Stimulated activated CD8-positive, alpha-beta memory T cell treated with anti-CD3 and anti-CD28 coated beads, Interleukin-2, amount 100 ng/mL, for 48 hours (primary cell): Measurements from ENCODE around the gene STX19.
"Not testable (repeated sequence)": the region's sequence is repeated elsewhere in the genome, so short reads cannot be mapped to it uniquely, and the experiment has no call there.

Experiments used
- DNase-seq, 2 donors: peaks; one replicate each; pipeline ENCODE4 v3.0.0-alpha.2; 2020; ENCODE audit warnings: low read depth in 2 of 2

The STX19 gene

DNA sequence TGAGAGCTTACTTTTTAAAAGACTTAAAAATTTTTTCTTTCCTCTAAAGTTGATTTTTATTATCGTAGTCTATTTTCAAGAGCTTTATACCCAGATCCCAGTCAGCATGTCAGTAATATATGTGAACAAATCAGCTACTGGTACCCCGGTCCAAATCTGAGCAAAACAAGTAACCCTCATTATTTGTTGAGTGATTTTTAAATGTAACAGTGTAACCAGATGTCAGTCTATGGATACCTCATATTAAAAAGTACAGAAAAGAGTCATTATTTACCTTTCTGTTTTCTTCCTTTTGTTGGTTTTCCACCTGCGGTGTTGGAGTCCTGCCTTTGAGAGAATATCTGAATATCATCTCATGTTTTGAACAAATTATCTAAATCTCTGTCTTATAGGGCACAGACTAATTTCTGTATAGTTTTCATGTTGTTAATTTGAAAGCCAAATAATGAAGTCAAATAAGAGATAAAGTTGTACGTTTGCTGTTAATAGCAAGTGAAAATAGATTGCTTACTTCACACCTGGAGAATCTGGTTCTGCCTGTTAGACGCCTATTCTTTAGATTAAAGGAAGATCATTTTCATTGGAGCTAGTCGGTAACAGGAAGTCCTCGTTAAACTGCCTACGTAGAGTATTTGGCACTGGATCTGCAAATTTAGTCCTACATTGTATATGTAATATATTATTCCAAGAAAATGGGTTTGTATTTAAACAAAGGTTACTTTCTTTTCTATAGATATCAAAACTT lies at the start of gene STX19:
Gene STX19, minus strand, starts transcription at position 505 of the 745 bp plus-strand sequence. CDS start 13,328 bp downstream, outside the sequence.
- no peak for DNase-seq

- no peak for DNase-seq
These were observed 47.7 kb upstream of the STX19 start for GRCh38 chr3:94076055-94076454.

GRCh38 chr3:94071713-94072284 lies 43.4 kb upstream of the STX19 start:
- DNase-seq, result no peak

GRCh38 chr3:94070341-94070911 lies 42.0 kb upstream of the STX19 start:
- no peak for DNase-seq

DNA sequence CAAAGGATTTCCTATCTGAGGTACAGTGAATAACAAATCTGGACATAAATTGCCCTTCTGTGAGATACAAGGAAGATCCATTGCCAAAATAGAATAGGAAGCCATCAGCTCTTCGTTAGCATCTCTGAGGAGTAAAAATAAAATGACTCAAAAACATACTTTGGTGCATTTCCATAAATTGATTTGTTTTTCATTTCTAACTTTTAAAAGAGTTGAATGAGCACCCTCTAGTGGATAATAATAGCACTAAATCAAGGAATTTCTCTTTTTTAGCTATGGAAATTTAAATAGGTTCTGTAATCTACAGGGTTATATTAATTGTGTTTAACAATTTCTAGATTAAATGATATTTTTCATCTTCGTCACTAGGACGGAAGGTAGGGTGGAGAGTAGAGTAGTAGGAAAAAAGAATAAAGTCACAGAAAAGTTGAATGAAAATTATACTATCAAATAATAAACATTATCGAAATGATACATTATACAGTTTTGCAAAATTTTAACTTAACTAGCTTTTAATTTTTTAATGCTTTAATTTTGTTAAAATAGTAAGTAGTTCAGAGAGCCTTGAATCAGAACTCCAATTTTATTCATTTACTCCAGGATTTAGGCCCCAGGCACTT lies 40.9 kb upstream of the STX19 start:
- no peak for DNase-seq

- no peak for DNase-seq
These were observed 38.4 kb upstream of the STX19 start for GRCh38 chr3:94066506-94067500.

- no peak for DNase-seq
These were observed 37.6 kb upstream of the STX19 start for GRCh38 chr3:94065819-94066480.

DNA sequence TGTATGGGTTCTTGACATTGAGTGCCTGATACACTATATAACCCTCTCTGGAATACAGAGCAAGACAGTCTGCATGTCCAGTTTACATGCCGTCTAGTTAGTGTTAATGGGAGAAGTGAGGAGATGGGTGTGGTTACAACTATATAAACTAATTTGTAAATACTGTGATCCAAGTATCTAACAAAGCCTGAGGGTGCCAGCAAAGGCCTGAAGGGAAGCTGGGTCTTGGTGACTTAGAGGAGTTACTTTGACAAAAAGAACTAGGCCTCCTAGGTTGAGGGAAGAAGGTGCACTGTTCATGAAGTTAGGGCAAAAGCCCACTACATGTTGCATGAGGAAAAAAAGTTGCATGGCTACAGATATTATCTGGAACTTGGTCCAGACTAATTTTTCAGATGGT lies 36.7 kb upstream of the STX19 start:
- no peak for DNase-seq

GRCh38 chr3:94064243-94064860 lies 36.0 kb upstream of the STX19 start:
- no peak for DNase-seq

- no peak for DNase-seq
These were observed 35.2 kb upstream of the STX19 start for GRCh38 chr3:94063496-94064119.

- DNase-seq, result peak; percentile 65 to 68
These were observed 34.4 kb upstream of the STX19 start, which contains the start of the genes DHFR2 and NSUN3 for GRCh38 chr3:94062513-94063404. DHFR2 (minus strand) TSS chr3:94062916; CDS start chr3:94061511, 1,405 bp downstream. NSUN3 (plus strand) TSS chr3:94063061; CDS start chr3:94063127, 66 bp downstream.

GRCh38 chr3:94061297-94061696 lies 32.9 kb upstream of the STX19 start:
- DNase-seq, result no peak

DNA sequence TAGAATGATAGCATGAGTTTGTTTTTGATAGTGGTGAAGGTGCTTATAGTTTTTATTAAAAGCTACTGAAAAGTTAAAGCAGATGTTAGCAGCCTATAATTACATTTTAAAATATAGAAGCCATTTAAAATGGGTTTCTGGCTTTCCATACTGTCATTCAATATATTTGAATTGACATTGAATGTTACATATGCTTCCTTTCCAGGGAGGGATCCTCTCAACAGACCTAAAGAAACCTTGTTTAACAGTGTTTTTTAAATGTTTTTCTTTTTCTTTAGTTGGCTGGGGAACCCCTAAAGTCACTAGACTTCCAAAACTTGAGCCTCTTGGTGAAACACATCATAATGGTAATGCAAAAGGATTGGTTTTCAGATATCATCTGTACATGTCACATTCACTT lies 22.1 kb upstream of the STX19 start:
- no peak for DNase-seq

DNA sequence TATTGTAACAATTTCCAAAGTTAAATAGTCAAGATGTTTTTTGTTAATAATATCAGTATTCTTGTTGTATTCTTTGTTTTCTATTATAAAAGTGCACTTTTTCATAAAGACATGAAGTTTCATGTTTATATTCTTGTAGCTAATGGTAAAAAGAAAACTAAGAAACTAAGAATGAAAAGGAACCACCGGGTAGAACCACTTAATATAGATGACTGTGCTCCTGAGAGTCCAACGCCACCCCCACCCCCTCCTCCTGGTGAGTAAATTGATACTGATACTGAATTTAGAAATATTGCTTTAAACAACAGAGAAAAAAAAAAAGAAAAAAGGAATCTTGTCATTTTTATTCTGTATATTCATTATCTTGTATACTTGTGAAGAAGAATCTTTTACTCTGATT lies 20.9 kb upstream of the STX19 start:
- no peak for DNase-seq

DNA sequence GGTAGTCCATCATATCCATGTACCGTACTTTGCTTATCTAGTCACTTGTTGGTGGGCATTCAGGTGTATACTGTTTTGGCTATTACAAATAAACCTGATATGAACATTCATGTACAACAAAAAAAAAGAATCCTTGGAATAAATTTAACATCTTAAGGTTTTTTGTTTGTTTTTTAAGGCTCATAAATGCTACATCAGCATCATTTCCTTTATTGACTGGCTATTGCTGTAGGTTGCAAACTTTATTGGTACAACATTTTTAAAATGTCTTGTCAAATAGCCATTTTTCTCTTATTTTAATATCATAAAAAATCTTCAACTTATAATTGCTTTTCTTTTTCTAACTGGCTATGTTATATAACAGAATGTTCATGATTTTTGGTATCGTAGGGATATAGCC lies 18.1 kb upstream of the STX19 start:
- DNase-seq, result no peak

DNA sequence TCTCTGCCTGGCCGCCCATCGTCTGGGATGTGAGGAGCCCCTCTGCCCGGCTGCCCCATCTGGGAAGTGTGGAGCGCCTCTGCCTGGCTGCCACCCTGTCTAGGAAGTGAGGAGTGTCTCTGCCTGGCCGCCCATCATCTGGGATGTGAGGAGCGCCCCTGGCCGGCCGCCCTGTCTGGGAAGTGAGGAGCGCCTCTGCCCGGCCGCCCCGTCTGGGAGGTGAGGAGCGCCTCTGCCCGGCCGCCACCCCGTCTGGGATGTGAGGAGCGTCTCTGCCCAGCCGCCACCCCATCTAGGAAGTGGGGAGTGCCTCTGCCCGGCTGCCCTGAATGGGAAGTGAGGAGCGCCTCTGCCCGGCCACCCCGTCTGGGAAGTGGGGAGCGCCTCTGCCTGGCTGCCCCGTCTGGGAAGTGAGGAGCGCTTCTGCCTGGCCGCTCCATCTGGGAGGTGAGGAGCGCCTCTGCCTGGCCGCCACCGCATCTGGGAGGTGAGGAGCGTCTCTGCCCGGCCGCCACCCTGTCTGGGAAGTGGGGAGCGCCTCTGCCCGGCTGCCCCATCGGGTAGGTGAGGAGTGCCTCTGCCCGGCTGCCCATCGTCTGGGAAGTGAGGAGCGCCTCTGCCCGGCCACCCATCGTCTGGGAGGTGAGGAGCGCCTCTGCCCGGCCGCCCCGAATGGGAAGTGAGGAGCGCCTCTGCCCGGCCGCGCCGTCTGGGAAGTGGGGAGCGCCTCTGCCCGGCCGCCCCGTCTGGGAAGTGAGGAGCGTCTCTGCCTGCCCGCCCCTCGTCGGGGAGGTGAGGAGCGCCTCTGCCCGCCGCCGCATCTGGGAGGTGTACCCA lies 15.9 kb upstream of the STX19 start:
- not testable (repeated sequence) for DNase-seq

DNA sequence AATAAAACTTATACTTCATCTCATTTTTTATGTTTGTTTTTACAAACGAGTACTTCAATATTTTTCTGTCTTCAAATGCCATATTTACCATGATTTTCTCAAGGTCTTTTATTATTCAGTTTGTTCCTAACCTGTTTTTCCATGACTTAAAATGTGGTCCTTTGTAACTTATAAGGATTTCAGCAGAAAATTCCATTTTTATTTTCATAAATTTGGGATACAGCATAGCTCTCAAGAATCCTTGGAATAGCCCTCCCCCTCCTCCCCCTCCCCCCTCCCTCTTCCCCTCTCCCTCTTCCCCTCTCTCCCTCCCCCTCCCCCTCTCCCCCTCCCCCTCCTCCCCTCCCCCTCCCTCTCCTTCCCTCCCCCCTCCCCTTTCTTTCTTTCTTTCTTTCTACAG lies 14.9 kb upstream of the STX19 start:
- no peak for DNase-seq
